HFFc6 (cell line): ENCODE data around the gene NYNRIN. TPM values are rescaled to one million over a fixed set of nuclear protein-coding genes. Genes with fewer than 3 reads are reported as not detected.

Experiments used
- DNase-seq: peaks from one replicate; pipeline ENCODE4 v3.0.0-alpha.2; 2018
- H3K27ac Mint-ChIP-seq: 2 replicates; pipeline ENCODE4 v1.8.0; 2020; ENCODE audit warnings: mild to moderate bottlenecking, mixed read lengths
- H3K27me3 Mint-ChIP-seq: 2 replicates; pipeline ENCODE4 v1.8.0; 2021; ENCODE audit warnings: mild to moderate bottlenecking, moderate library complexity, mixed read lengths; ENCODE audit not compliant: insufficient read depth
- H3K36me3 Mint-ChIP-seq: 2 replicates; pipeline ENCODE4 v1.8.0; 2021; ENCODE audit warnings: low read depth, mixed read lengths
- H3K4me1 Mint-ChIP-seq: 2 replicates; pipeline ENCODE4 v1.8.0; 2020; ENCODE audit warnings: low read depth, mixed read lengths
- H3K4me3 Mint-ChIP-seq: 2 replicates; pipeline ENCODE4 v1.8.0; 2020; ENCODE audit warnings: mild to moderate bottlenecking, moderate library complexity, mixed read lengths
- H3K9me3 Mint-ChIP-seq: 2 replicates; pipeline ENCODE4 v1.8.0; 2020; ENCODE audit warnings: mild to moderate bottlenecking, mixed read lengths
- CTCF ChIP-seq: fragments of 200-600 bp; sonication (generic); IDR thresholded peaks from 2 replicates; pipeline ENCODE4 v1.5.0; 2021; ENCODE audit warnings: antibody characterized with exemption, mild to moderate bottlenecking
- total RNA-seq, 6 experiments: library from RNA; stranded (reverse); fragmentation: NEBNext Ultra II Directional; extraction: Animal tissue kit (Norgen Biotek cat#: 25700); gene quantifications; 2 replicates in 1 of 6; 3 replicates in 5 of 6; pipeline ENCODE4 v1.2.3, GENCODE V29; 2021

Gene NYNRIN
- total RNA-seq, 6 experiments from 2014 or later: 3.9 to 6.3 (median 4.1) TPM

GRCh38 chr14:24435192-24435810 is 36.5 kb downstream of the NYNRIN start:
- DNase-seq: no peak
- Mint-ChIP-seq H3K4me3 (no peak overlapping the region), H3K36me3 (peaks cover 28% of the 10 kb centered on the region), H3K4me1 (peaks cover 41% of the 10 kb centered on the region), H3K27ac (peak overlapping the region; percentile 59), H3K27me3 (peaks cover 2% of the 10 kb centered on the region), H3K9me3 (no peaks in the 10 kb centered on the region)
- no peak for TF ChIP-seq CTCF

GRCh38 chr14:24435998-24436354 is 37.2 kb downstream of the NYNRIN start:
- Mint-ChIP-seq H3K27ac (peak overlapping the region; percentile 59; the same call in 1 of the 2 replicates), H3K27me3 (peaks cover 4% of the 10 kb centered on the region), H3K4me3 (no peak overlapping the region), H3K36me3 (peaks cover 33% of the 10 kb centered on the region), H3K9me3 (no peaks in the 10 kb centered on the region), H3K4me1 (peaks cover 46% of the 10 kb centered on the region)
- no peak for DNase-seq
- TF ChIP-seq CTCF: no peak

GRCh38 chr14:24436355-24437019 is 37.7 kb downstream of the NYNRIN start:
- Mint-ChIP-seq H3K9me3 (no peaks in the 10 kb centered on the region), H3K4me1 (peaks cover 46% of the 10 kb centered on the region), H3K27me3 (peaks cover 4% of the 10 kb centered on the region), H3K36me3 (peaks cover 31% of the 10 kb centered on the region), H3K4me3 (no peak overlapping the region), H3K27ac (peak overlapping the region; percentile 57; the same call in 1 of the 2 replicates)
- DNase-seq: peak; percentile 76
- peak; percentile 86 for TF ChIP-seq CTCF

GRCh38 chr14:24437020-24437735 is 38.4 kb downstream of the NYNRIN start:
- no peak overlapping the region for H3K4me3 Mint-ChIP-seq
- H3K27ac Mint-ChIP-seq: peak overlapping the region; percentile 57; the same call in 1 of the 2 replicates
- no peak for DNase-seq

GRCh38 chr14:24437736-24438067 is 38.9 kb downstream of the NYNRIN start:
- Mint-ChIP-seq H3K4me1 (peaks cover 50% of the 10 kb centered on the region), H3K27me3 (peaks cover 7% of the 10 kb centered on the region)

More at GRCh38 chr14:24437020-24437735, 38.4 kb downstream of the NYNRIN start:
- peak; percentile 50 for TF ChIP-seq CTCF
- Mint-ChIP-seq H3K9me3 (no peaks in the 10 kb centered on the region), H3K27me3 (peaks cover 6% of the 10 kb centered on the region), H3K36me3 (peaks cover 25% of the 10 kb centered on the region), H3K4me1 (peaks cover 46% of the 10 kb centered on the region)

More at GRCh38 chr14:24437736-24438067, 38.9 kb downstream of the NYNRIN start:
- no peak for DNase-seq
- TF ChIP-seq CTCF: no peak
- Mint-ChIP-seq H3K9me3 (no peaks in the 10 kb centered on the region), H3K27ac (peak overlapping the region; percentile 49; the same call in 1 of the 2 replicates), H3K36me3 (peaks cover 25% of the 10 kb centered on the region), H3K4me3 (no peak overlapping the region)
